ENCODE results near the gene TMEM106A. TPM values are rescaled to one million over a fixed set of nuclear protein-coding genes. Genes with fewer than 3 reads are reported as not detected.
A peak's percentile ranks its signal among the peaks of the same experiment; 100 is the strongest.

Gene TMEM106A
- total and polyA plus RNA-seq, 9 of the 15 experiments (the other 6 are each of a cell fraction or from before 2014, with no cell fraction given), result 0.03 to 0.29 (median 0.15) TPM

- TF ChIP-seq IRF1 (CRISPR knock-in tag; IDR thresholded peaks at IDR 0.05; ENCODE audit: borderline replicate concordance) (no peak), ZNF830 (CRISPR knock-in tag; IDR thresholded peaks at IDR 0.05) (no peak), BRD9 (IDR thresholded peaks at IDR 0.05; ENCODE audit: low read depth, partially characterized antibody) (peak; percentile 25), SMARCA4 (IDR thresholded peaks at IDR 0.05) (peak; percentile 35; the same call in 1 of the 2 replicates), ZNF518B (CRISPR knock-in tag; IDR thresholded peaks at IDR 0.05) (no peak), ZNF512 (tag; IDR thresholded peaks at IDR 0.05) (no peak), HDAC1 (IDR thresholded peaks at IDR 0.05) (no peak), POLR3G (IDR thresholded peaks at IDR 0.05; ENCODE audit: extremely low read depth, insufficient read length, insufficient replicate concordance) (no peak), PYGO2 (tag; IDR thresholded peaks at IDR 0.05) (no peak), ZNF124 (CRISPR knock-in tag; IDR thresholded peaks at IDR 0.05) (no peak), ZFP36 (IDR thresholded peaks at IDR 0.05; ENCODE audit: low read depth, low read length, partially characterized antibody) (no peak), CBFA2T3 (IDR thresholded peaks at IDR 0.05) (no peak), ZHX1 (conservative IDR thresholded peaks at IDR 0.05; ENCODE audit: low read length) (no peak), TFE3 (CRISPR knock-in tag; IDR thresholded peaks at IDR 0.05) (no peak), SPI1 (IDR thresholded peaks at IDR 0.05; ENCODE audit: borderline replicate concordance, low read depth, low read length) (peak; percentile 99), CEBPB (tag; IDR thresholded peaks at IDR 0.05) (peak; percentile 76), NRF1 (conservative IDR thresholded peaks at IDR 0.05 in 1 of 2, IDR thresholded peaks at IDR 0.05 in 1 of 2) (0 out of 4 replicates have a peak, but pooled peaks of 1 of the 2 experiments have one; percentile 19)
These were observed 39.8 kb upstream of the TMEM106A start (continued) for GRCh38 chr17:43171586-43172487.

Measured in K562 (cell line).